Measurements from ENCODE around the gene KIF5C. TPM values are rescaled to one million over a fixed set of nuclear protein-coding genes. Genes with fewer than 3 reads are reported as not detected.

Gene KIF5C
- total RNA-seq, 3 donors from 2014 or later, result 2.7 to 13.3 (median 6.2) TPM

DNA sequence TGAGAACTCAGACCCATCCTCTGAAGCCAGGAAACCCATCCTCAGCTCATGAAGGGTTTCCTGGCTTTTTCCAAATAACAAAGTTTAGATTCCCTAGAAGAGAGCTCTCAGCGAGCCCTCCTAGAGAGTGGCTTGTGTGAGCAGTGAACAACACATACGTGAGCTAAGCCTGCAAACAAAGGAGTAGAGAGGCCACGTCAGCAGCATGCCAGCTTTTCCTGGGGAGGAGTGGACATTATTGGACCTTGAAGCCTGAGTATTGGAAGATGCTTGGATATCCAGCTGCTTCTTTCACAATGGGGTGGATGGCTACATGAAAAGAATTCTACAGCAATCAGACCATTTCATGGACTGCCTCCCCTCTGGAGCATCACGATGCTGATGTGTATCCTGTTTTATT, 21.1 kb downstream of the KIF5C start:
- Histone ChIP-seq H3K36me3 (no peaks in the 10 kb centered on the region), H3K4me3 (no peak overlapping the region), H3K9me3 (peaks cover 0 to 5% of the 10 kb centered on the region in 2 donors), H3K4me1 (no peaks in the 10 kb centered on the region), H3K27me3 (no peaks in the 10 kb centered on the region), H3K27ac (no peak overlapping the region)
- TF ChIP-seq POLR2A (IDR thresholded peaks at IDR 0.05), result no peak
- TF ChIP-seq, protein P1, sequence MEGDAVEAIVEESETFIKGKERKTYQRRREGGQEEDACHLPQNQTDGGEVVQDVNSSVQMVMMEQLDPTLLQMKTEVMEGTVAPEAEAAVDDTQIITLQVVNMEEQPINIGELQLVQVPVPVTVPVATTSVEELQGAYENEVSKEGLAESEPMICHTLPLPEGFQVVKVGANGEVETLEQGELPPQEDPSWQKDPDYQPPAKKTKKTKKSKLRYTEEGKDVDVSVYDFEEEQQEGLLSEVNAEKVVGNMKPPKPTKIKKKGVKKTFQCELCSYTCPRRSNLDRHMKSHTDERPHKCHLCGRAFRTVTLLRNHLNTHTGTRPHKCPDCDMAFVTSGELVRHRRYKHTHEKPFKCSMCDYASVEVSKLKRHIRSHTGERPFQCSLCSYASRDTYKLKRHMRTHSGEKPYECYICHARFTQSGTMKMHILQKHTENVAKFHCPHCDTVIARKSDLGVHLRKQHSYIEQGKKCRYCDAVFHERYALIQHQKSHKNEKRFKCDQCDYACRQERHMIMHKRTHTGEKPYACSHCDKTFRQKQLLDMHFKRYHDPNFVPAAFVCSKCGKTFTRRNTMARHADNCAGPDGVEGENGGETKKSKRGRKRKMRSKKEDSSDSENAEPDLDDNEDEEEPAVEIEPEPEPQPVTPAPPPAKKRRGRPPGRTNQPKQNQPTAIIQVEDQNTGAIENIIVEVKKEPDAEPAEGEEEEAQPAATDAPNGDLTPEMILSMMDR (IDR thresholded peaks at IDR 0.05), result no peak
- TF ChIP-seq POLR2AphosphoS5 (IDR thresholded peaks at IDR 0.05), result no peak
- no peak for DNase-seq (ENCODE audit: low spot score in 2 of 2)
- intact Hi-C loops (cut with DNase I; ENCODE audit: low total_unique reads), result no loop called here

DNA sequence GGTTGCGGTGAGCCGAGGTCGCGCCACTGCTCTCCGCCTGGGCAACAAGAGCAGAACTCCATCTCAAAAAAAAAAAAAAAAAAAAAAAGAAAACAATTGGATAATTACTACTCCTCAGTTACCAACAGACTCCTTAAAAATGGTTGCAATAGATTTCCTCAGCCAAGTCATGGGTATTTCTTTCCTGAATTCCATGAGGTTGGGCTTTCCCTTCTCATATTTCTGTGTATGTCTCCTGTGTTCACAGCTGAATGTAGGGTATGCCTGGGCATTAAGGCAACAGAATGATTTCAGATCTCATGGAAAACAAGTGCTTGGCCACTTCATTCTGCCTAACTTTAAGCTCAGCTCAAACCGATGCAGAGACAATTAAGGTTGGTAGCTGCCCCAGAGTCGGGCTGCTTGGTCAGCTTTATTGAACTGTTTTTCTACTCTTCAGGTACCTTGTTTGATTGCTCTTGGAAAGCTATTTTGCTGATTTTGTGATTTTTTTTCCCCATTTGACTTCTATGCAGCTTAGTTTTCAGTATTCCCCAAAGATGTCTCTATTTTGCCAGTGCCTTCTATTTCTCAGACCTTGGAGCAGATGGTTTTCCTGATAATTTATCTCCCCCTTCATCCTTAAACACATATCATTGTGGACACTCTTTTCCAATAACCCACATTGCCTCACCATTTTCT, 24.8 kb downstream of the KIF5C start:
- Histone ChIP-seq H3K27me3 (no peaks in the 10 kb centered on the region), H3K4me1 (no peaks in the 10 kb centered on the region), H3K27ac (no peak overlapping the region), H3K9me3 (no peaks in the 10 kb centered on the region), H3K4me3 (no peak overlapping the region), H3K36me3 (no peaks in the 10 kb centered on the region)
- no peak for DNase-seq (ENCODE audit: low spot score in 2 of 2)
- intact Hi-C loops (cut with DNase I; ENCODE audit: low total_unique reads), result loop anchor here (2.0 kb wide), 1 partner anchor 49 kb away; no protein-coding TSS in a partner anchor
- TF ChIP-seq POLR2A (IDR thresholded peaks at IDR 0.05) (no peak), POLR2AphosphoS5 (IDR thresholded peaks at IDR 0.05) (no peak)
- TF ChIP-seq, protein P1 (IDR thresholded peaks at IDR 0.05), result no peak

DNA sequence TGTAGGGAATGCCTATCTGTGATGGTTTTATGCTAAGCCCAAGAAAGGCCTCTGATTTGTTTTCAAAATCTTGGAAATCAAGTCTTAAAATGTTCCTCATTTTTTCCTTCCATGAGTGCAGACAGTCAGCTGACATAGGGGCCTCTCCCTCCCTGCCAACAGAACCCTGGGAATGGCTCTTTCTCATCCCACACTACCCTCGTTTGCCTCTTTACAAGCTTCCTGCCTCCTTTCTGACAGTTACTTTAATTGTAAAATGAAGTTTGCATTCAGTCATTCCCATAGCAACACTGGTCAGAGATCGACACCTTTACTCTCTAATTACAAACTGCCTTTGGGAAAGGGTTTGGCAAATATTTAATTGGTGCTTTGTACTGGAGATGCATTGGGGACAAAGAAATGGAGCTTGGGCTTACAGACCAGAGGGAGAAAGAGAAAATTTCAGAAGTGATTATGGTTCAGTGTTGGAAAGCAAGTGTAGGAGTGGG, 25.4 kb downstream of the KIF5C start:
- H3K36me3 ChIP-seq, result no peaks in the 10 kb centered on the region
- TF ChIP-seq POLR2AphosphoS5 (IDR thresholded peaks at IDR 0.05) (no peak), POLR2A (IDR thresholded peaks at IDR 0.05) (no peak)
- TF ChIP-seq, protein P1 (IDR thresholded peaks at IDR 0.05), result no peak
- no peak for DNase-seq (ENCODE audit: low spot score in 2 of 2)

DNA sequence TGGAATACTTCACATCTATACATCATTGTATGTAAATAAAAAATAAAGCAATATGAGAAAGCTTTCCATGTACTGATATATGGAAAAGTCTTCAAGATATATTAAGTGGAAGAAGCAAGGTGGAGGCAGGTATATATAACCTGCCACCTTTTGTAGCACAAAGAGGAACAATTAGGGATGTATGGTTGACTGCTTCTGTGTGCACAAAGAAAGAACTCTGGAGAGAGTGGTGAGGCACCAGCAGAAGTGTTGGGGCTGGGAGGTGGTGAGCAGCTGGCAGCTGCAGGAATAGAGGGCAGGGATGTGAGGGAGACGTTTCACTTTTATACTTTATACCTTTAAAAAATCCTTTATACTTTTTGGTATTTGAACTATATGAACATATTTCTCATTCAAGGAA, 26.1 kb downstream of the KIF5C start:
- H3K27ac ChIP-seq, result no peak overlapping the region
- no peaks in the 10 kb centered on the region for H3K27me3 ChIP-seq
- no peak overlapping the region for H3K4me3 ChIP-seq
- H3K4me1 ChIP-seq, result no peaks in the 10 kb centered on the region
- no peaks in the 10 kb centered on the region for H3K9me3 ChIP-seq
- no peak for DNase-seq (ENCODE audit: low spot score in 2 of 2)
- intact Hi-C loops (cut with DNase I; ENCODE audit: low total_unique reads), result no loop called here
- TF ChIP-seq POLR2A (IDR thresholded peaks at IDR 0.05) (no peak), POLR2AphosphoS5 (IDR thresholded peaks at IDR 0.05) (no peak)
- TF ChIP-seq, protein P1 (IDR thresholded peaks at IDR 0.05), result no peak
- H3K36me3 ChIP-seq, result no peaks in the 10 kb centered on the region

More for the DNA sequence above, 25.4 kb downstream of the KIF5C start:
- Histone ChIP-seq H3K4me3 (no peak overlapping the region), H3K4me1 (no peaks in the 10 kb centered on the region), H3K9me3 (no peaks in the 10 kb centered on the region), H3K27me3 (no peaks in the 10 kb centered on the region), H3K27ac (no peak overlapping the region)
- intact Hi-C loops (cut with DNase I; ENCODE audit: low total_unique reads), result no loop called here

- DNase-seq (ENCODE audit: low spot score in 2 of 2), result no peak
- Histone ChIP-seq H3K36me3 (no peaks in the 10 kb centered on the region), H3K4me1 (no peaks in the 10 kb centered on the region), H3K9me3 (no peaks in the 10 kb centered on the region), H3K27me3 (no peaks in the 10 kb centered on the region), H3K27ac (no peak overlapping the region), H3K4me3 (no peak overlapping the region)
- TF ChIP-seq POLR2AphosphoS5 (IDR thresholded peaks at IDR 0.05), result no peak
- TF ChIP-seq, protein P1 (IDR thresholded peaks at IDR 0.05), result no peak
- no peak for TF ChIP-seq POLR2A (IDR thresholded peaks at IDR 0.05)
- intact Hi-C loops (cut with DNase I; ENCODE audit: low total_unique reads), result no loop called here
These were observed 27.8 kb downstream of the KIF5C start for GRCh38 chr2:148902798-148903197.

Data from breast epithelium (tissue), 4 donors.